HepG2 (cell line): ENCODE data around the gene KTN1. TPM values are rescaled to one million over a fixed set of nuclear protein-coding genes. Genes with fewer than 3 reads are reported as not detected.
A peak's percentile ranks its signal among the peaks of the same experiment; 100 is the strongest.

ENCODE experiments used
- ASH2L ChIP-seq: fragments of 300-600, 200-600 bp; sonication (generic); IDR thresholded peaks from 2 replicates; pipeline ENCODE4 v1.7.0; 2017; ENCODE audit warnings: low read depth, mild to moderate bottlenecking, moderate library complexity, mixed read lengths, low read length; ENCODE audit not compliant: insufficient read length
- ATF1 ChIP-seq: IDR thresholded peaks from 2 replicates; pipeline ENCODE4 v1.6.1; 2016; ENCODE audit warnings: mild to moderate bottlenecking, control low read depth
- ATF7 ChIP-seq, 2 experiments: fragments of 450-650 bp in 1 of 2; sonication (generic) in 1 of 2; formaldehyde crosslinking in 1 of 2; IDR thresholded peaks; 2 replicates each; pipeline versions ENCODE4 v1.4.0 to v1.6.1; 2016 to 2020; ENCODE audit warnings: antibody characterized with exemption in 1 of 2, mild to moderate bottlenecking in 1 of 2, missing genetic modification reagents in 1 of 2
- FOXA3 ChIP-seq: IDR thresholded peaks from 2 replicates; pipeline ENCODE4 v1.6.1; 2016; ENCODE audit warnings: missing genetic modification reagents, missing compliant biosample characterization
- GLI4 ChIP-seq: sonication (generic); formaldehyde crosslinking; IDR thresholded peaks from 2 replicates; pipeline ENCODE4 v1.5.1; 2020; ENCODE audit warnings: missing genetic modification reagents, mild to moderate bottlenecking, moderate library complexity, borderline replicate concordance
- HCFC1 ChIP-seq: fragments of 150-350 bp; IDR thresholded peaks from 2 replicates; pipeline ENCODE4 v1.6.1; 2014; ENCODE audit warnings: low read depth, low read length
- HES4 ChIP-seq: sonication (generic); formaldehyde crosslinking; IDR thresholded peaks from 2 replicates; pipeline ENCODE4 v1.9.0; 2021; ENCODE audit warnings: mild to moderate bottlenecking, missing genetic modification reagents, borderline replicate concordance
- HNRNPLL ChIP-seq: fragments of 200-400 bp; formaldehyde crosslinking; IDR thresholded peaks from 2 replicates; pipeline ENCODE4 v1.6.1; 2017; ENCODE audit warnings: mild to moderate bottlenecking, low read depth, low read length; ENCODE audit not compliant: poor library complexity, severe bottlenecking
- IRX3 ChIP-seq: sonication (generic); formaldehyde crosslinking; IDR thresholded peaks from 2 replicates; pipeline ENCODE4 v1.8.1; 2023; ENCODE audit warnings: mild to moderate bottlenecking, low read depth, missing genetic modification reagents, borderline replicate concordance
- NBN ChIP-seq: fragments of 450-650 bp; conservative IDR thresholded peaks from 2 replicates; pipeline ENCODE4 v1.6.1; 2017
- NFE2 ChIP-seq: sonication (generic); formaldehyde crosslinking; IDR thresholded peaks from 2 replicates; pipeline ENCODE4 v1.4.0; 2020; ENCODE audit warnings: missing genetic modification reagents
- NFRKB ChIP-seq: fragments of 450-650 bp; IDR thresholded peaks from 2 replicates; pipeline ENCODE4 v1.6.1; 2017
- REXO4 ChIP-seq: sonication (generic); formaldehyde crosslinking; IDR thresholded peaks from 2 replicates; pipeline ENCODE4 v1.8.0; 2022; ENCODE audit warnings: missing genetic modification reagents, mild to moderate bottlenecking, borderline replicate concordance
- SNAPC4 ChIP-seq: sonication (generic); formaldehyde crosslinking; IDR thresholded peaks from 2 replicates; pipeline ENCODE4 v1.4.0; 2020; ENCODE audit warnings: mild to moderate bottlenecking, missing genetic modification reagents
- TRAFD1 ChIP-seq: sonication (generic); formaldehyde crosslinking; IDR thresholded peaks from 2 replicates; pipeline ENCODE4 v1.5.1; 2020; ENCODE audit warnings: missing genetic modification reagents, mild to moderate bottlenecking, borderline replicate concordance
- ZFP37 ChIP-seq: sonication (generic); formaldehyde crosslinking; IDR thresholded peaks from 2 replicates; pipeline ENCODE4 v1.4.0; 2020; ENCODE audit warnings: missing genetic modification reagents, borderline replicate concordance
- ZIK1 ChIP-seq: sonication (generic); formaldehyde crosslinking; IDR thresholded peaks from 2 replicates; pipeline ENCODE4 v1.5.0; 2020; ENCODE audit warnings: mild to moderate bottlenecking, low read depth, missing genetic modification reagents, borderline replicate concordance
- ZNF124 ChIP-seq: sonication (generic); formaldehyde crosslinking; IDR thresholded peaks from 2 replicates; pipeline ENCODE4 v1.4.0; 2020; ENCODE audit warnings: missing genetic modification reagents
- ZNF138 ChIP-seq: sonication (generic); formaldehyde crosslinking; IDR thresholded peaks from 2 replicates; pipeline ENCODE4 v1.5.0; 2020; ENCODE audit warnings: mild to moderate bottlenecking, low read depth, missing genetic modification reagents
- ZNF335 ChIP-seq: sonication (generic); formaldehyde crosslinking; IDR thresholded peaks from 2 replicates; pipeline ENCODE4 v1.4.0; 2020; ENCODE audit warnings: missing genetic modification reagents
- ZNF337 ChIP-seq: sonication (generic); formaldehyde crosslinking; IDR thresholded peaks from 2 replicates; pipeline ENCODE4 v1.5.1; 2020; ENCODE audit warnings: missing genetic modification reagents, low read depth, mild to moderate bottlenecking, borderline replicate concordance
- ZNF766 ChIP-seq: sonication (generic); formaldehyde crosslinking; IDR thresholded peaks from 2 replicates; pipeline ENCODE4 v1.5.0; 2020; ENCODE audit warnings: missing genetic modification reagents, borderline replicate concordance
- ZNF788 ChIP-seq: sonication (generic); formaldehyde crosslinking; IDR thresholded peaks from 2 replicates; pipeline ENCODE4 v1.5.0; 2020; ENCODE audit warnings: mild to moderate bottlenecking, missing genetic modification reagents, borderline replicate concordance
- ZSCAN30 ChIP-seq: sonication (generic); formaldehyde crosslinking; IDR thresholded peaks from 2 replicates; pipeline ENCODE4 v1.5.0; 2020; ENCODE audit warnings: mild to moderate bottlenecking, missing genetic modification reagents
- polyA plus RNA-seq, 8 experiments: library from polyadenylated mRNA; depleted of rRNA in 3 of 8; stranded (reverse) in 7 of 8; unstranded in 1 of 8; fragments of >200 nt; fragmentation: Illumina TruSeq in 4 of 8; extraction: Trizol in 4 of 8; gene quantifications; 2 replicates each; pipeline versions ENCODE4 v1.2.1 to v1.2.3, GENCODE V29; 2011 to 2016; ENCODE audit warnings: low read depth in 4 of 8, missing spikeins in 1 of 8, mixed read lengths in 1 of 8; ENCODE audit not compliant: insufficient read depth in 1 of 8
- total RNA-seq, 5 experiments: library from RNA; depleted of rRNA; stranded (reverse); fragments of >200 nt; fragmentation: Illumina TruSeq; extraction: Trizol; gene quantifications; 2 replicates each; pipeline ENCODE4 v1.2.3, GENCODE V29; 2016; ENCODE audit warnings: low read depth in 1 of 5

Gene KTN1
- total and polyA plus RNA-seq, 2 of the 13 experiments (the other 11 are each of a cell fraction or from before 2014, with no cell fraction given) = 60.6 to 169 TPM

- TF ChIP-seq SNAPC4 (CRISPR knock-in tag) (no peak), HCFC1 (no peak), HES4 (no peak), FOXA3 (peak; percentile 92), NFE2 (CRISPR knock-in tag) (no peak), ZNF138 (CRISPR knock-in tag) (no peak), ZFP37 (CRISPR knock-in tag) (no peak), ATF1 (no peak), ZIK1 (CRISPR knock-in tag) (no peak), ZNF788 (peak; percentile 80; the same call in 1 of the 2 replicates), TRAFD1 (CRISPR knock-in tag) (no peak), ZNF335 (CRISPR knock-in tag) (no peak), ATF7 (IDR thresholded peaks at IDR 0.05) (no peak), ATF7 (CRISPR knock-in tag; IDR thresholded peaks at IDR 0.05) (peak; percentile 27; the same call in 1 of the 2 replicates), GLI4 (no peak), NBN (no peak), ASH2L (peak; percentile 94), ZSCAN30 (CRISPR knock-in tag) (no peak), NFRKB (peak; percentile 69), ZNF766 (CRISPR knock-in tag) (peak; percentile 47; the same call in 1 of the 2 replicates), HNRNPLL (no peak), IRX3 (CRISPR knock-in tag) (no peak), ZNF337 (CRISPR knock-in tag) (0 out of 2 replicates have a peak, but pooled peaks have one; percentile 36), REXO4 (CRISPR knock-in tag) (no peak), ZNF124 (CRISPR knock-in tag) (peak; percentile 80; the same call in 1 of the 2 replicates)
Measured at GRCh38 chr14:55599250-55599879, 19.4 kb downstream of the KTN1 start (continued).
